Peyer's patch (tissue), 4 donors: ENCODE data around the gene XRRA1.

Experiments
- CTCF ChIP-seq, 6 experiments: fragments of 450-650 bp in 4 of 6; fragments of 200-600 bp in 2 of 6; sonication (generic) in 1 of 6; IDR thresholded peaks; one replicate each; pipeline ENCODE4 v1.5.1; 2017 to 2019; ENCODE audit warnings: antibody characterized with exemption in 6 of 6, mild to moderate bottlenecking in 3 of 6, moderate library complexity in 1 of 6
- POLR2A ChIP-seq, 2 donors: fragments of 450-650 bp; IDR thresholded peaks; one replicate each; pipeline ENCODE4 v1.5.1; 2017; ENCODE audit warnings: antibody characterized with exemption in 2 of 2, mild to moderate bottlenecking in 2 of 2, moderate library complexity in 2 of 2

- TF ChIP-seq POLR2A (IDR thresholded peaks at IDR 0.05) (no peak), CTCF (IDR thresholded peaks at IDR 0.05) (no peak)
These were observed 22.5 kb upstream of the XRRA1 start for GRCh38 chr11:74971424-74971823.
